Midbrain (tissue), 1 donor: ENCODE results near the gene KLHL24.
"Not testable (repeated sequence)": the region's sequence is repeated elsewhere in the genome, so short reads cannot be mapped to it uniquely, and the experiment has no call there.

Experiments
- DNase-seq: peaks from one replicate; lab custom pipeline; 2025; lab: John Stamatoyannopoulos, UW

KLHL24 gene

DNA sequence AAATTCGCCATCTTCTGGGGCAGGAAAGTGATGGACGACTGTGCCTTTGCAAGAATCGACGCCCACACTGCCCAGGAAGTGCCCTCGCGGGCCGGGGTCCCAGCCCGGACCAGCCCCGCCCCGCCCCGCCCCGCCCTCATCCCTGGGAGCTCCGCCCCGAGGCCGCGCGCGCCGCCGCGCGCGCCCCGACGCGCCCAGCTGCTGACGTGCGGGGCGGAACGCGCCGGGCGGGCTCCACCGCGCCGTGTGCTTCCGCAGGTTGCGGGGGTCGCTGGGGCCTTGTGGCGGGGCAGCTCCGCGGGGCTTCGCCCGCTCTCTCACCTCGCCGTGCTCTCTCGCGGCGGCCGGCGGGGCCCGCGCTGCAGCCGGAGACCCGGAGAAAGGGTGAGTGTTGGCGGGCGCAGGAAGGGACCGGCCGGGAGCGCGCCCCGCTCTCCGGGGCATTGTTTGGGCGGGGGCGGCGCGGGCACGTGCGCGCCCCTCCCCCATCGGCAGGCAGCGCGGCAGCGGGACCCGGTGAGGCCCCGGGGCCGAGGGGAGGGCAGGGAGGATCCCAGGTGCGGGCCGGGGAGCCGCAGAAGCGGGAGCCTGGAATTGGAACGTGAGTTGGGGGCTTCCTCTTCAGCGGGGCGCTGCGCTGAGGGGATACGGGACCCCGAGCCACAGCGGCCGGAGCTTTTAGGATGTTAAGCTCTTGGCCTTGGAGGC is 62.3 kb downstream of the KLHL24 start, which contains the start of gene YEATS2:
Gene YEATS2, plus strand, starts transcription at position 188 of the 708 bp plus-strand sequence. CDS start 17,366 bp downstream, outside the sequence.
- DNase-seq = peak; percentile 76

DNA sequence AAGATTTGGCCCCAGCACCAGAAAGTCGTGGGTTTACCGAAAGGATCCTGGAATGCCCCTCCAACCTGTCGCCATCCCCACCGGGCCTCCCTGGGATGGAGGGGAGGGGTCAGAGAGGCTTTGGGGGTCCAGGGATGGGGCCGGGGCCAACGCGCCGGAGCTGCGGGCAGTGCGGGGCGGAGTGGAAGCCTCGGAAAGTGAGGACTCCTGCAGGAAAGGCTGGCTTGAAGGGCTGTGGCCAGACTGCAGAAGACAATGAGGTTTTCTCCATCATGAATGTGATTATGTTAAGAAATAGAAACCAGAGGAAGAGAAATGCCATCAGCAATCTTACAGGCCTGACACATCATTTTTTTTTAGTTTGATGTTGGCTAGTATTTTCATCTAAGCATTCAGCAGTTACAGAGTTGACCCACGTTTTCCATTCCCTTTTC is 62.9 kb downstream of the KLHL24 start:
- DNase-seq = peak; percentile 31

DNA sequence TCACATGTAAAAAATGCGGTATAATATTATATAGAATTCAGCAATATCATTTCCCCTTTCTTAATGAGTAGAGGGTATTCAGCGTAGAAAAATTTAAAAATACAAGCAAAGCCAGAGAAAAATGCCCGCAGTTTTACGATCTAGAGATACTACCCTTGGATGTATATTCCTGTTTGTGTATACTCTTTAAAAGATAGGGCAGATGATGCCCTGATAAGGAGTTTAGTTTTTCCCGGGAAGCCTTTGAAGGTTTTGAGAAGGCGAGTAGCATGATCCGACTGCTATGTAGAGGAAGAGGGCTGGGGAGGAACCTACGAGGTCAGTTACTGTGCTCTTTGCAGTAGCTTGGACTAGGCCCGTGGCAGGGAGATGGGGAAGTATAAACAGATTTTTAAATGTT is 63.3 kb downstream of the KLHL24 start:
- DNase-seq = peak; percentile 21

DNA sequence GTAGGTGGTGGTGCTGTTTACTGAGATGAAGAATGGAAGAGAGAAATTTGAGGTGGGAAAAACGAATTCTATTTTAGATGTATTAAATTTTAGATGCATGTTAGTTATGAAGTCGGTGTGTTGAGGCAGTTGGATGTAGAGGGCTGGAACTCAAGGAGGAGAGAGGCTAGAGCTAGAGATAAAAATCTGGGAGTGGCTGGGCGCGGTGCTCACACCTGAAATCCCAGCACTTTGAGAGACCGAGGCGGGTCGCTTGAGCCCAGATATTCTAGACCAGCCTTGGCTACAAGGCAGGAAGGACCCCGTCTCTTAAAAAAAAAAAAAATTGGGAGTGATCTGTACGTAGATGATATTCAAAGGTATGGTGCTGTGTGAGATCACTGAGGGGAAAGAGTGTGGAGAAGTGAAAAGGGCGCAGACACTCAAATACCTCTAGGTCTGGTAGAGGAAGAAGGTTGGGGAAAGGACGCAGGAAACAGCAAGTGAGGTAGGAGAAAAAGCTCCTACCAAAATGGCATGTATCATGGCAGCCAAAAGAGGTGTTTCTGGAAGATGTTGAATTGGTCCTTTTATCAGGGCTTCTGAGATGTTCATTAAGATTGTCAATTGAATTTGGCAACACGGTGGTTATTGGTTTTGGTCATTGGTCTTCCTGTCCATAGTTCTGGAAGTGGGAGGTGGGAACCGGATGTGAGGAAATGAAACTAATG is 64.0 kb downstream of the KLHL24 start:
- DNase-seq = no peak

DNA sequence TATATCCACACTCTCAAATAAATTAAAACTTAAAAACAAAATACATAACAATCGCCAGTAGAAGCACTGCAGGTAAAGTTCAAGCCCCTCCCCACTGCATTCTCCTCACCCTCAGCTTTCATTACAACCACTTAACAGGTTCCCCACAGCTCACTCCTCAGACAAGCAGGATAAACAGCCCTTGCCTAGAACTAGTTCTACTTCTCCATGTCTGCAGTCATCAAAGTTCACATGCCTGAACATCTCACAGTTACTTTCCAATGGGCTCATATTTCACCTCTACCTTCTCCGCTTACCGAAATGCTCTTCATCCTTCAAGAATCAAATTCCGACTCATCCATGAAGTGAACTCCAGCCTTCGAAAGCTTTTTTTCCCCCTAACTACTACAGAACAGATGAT is 66.3 kb downstream of the KLHL24 start:
- DNase-seq = no peak

DNA sequence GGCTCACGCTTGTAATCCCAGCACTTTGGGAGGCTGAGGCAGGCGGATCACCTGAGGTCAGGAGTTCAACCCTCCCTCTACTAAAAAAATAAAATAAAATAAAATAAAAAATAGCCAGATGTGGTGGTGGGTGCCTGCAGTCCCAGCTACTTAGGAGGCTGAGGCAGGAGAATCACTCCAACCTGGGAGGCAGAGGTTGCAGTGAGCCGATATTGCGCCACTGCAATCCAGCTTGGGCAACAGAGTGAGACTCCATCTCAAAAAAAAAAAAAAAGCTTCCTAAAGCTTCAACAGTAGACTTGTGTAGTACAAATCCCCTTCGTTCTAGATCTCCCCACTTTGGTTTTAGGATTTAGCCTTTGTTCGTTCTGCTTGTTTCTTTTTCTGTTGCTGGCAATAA is 68.5 kb downstream of the KLHL24 start:
- DNase-seq = not testable (repeated sequence)

DNA sequence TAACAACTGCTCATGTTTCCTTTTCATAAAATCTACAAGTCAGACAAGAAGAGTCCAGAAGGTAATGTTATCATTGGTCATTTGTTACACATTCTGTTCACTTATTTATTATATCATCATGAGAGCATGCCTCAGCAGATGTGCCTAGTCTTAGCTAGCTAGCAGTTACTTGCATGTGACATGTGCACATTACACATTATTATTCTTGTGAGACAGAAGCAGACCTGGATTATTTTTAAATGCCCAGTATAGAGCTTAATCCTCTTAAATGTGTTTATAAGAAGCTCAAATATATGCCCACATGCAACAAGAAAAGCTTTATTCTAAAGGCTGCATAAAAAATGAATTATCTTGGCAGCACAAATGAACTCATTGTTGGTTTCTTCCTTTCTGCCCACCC is 74.8 kb downstream of the KLHL24 start:
- DNase-seq = no peak

DNA sequence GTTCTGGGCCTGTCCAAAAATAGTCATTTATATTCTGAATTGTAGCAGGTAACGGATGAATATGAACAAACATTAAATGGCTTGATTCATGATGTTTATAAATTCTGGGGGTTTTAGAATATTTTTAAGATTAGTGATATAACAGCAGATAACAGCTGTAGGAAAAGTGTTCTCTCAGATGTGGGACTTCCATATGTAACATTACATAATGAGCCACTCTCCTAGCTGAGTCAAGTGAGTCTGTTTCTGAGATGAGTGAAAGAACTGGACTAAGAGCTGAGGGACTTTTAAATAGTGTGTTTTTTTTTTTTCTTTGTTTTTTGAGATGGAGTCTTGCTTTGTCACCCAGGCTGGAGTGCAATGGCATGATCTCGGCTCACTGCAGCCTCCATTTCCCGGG is 76.1 kb downstream of the KLHL24 start:
- no peak for DNase-seq

DNA sequence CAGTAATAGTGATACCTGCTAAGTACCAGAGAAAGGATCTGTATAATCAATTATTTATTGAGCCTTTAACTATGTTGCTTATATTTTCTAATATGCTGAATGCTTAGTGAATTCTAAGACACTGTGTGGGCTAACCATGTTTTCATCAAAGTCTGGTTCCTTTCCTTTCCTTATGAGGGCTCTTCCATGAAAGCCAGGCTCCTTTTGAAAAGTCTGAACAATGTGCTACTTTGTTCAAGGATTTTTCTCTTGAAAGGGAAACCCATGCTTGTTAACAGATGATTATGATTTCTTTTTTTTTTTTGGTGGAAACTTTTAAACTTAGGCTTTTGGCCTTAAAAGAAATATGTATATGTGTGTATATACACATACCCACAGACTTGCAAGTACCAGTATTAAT is 79.2 kb downstream of the KLHL24 start:
- DNase-seq = no peak

DNA sequence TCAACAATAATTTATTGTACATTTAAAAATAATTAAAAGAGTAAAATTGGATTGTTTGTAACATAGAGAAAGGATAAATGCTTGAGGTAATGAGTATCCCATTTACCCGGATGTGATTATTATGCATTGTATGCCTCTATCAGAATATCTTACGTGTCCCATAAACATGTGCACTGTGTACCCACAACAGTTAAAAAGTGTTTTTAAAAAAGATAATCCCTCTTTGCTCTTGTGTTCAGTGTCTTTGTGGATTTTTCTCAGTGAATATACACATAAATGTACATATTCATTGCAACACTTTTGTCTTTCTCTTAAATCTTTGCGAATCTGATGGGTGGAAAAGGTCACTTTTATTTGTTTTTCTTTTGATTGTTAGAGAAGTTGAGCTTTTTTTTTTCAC is 82.6 kb downstream of the KLHL24 start:
- no peak for DNase-seq

DNA sequence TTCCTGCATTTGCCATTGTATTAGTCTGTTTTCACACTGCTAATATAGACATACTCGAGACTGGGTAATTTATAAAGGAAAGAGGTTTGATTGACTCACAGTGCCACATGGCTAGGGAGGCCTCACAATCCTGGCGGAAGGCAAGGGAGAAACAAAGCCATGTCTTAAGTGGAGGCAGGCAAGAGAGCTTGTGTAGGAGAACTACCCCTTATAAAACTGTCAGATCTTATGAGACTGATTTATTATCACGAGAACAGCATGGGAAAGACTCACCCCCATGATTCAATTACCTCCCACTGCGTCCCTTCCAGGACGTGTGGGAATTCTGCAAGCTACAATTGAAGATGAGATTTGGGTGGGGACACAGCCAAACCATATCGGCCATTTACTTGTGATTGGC is 90.0 kb downstream of the KLHL24 start:
- no peak for DNase-seq

DNA sequence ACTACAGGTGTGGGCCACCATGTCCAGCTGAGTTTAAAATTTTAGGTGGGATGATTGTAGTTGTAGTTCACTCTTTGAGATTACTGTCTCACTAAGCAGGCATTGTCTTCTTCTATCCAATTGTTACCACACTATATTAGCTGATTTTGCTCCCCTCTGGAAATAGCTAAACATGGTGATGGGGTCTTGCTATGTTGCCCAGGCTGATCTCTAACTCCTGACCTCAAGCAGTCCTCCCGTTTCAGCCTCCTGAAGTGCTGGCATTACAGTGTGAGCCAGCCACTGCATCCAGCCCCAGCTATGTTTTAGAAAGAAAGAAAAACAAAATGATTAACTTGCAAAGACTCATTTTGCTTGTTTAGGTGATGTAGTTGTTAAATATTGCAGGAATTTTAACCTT is 92.8 kb downstream of the KLHL24 start:
- no peak for DNase-seq

DNA sequence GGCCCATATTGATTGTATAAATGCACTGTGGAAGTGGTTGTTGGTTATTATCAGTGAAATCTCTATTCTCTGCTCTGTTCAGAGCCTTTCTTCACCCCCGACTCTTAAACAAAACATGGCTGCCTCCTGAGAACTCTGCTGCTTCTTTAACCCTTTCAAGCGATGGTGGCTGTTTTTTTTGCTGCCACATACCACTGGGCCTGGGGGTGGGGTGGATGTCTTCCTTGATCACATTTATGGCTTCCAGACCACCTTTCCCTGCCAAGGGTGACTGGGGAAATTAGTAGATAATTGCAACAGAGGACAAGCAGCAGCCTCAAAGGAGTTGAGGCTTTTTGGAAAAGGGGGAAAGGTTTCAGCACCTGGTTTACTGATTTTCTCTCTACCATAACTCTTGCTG is 94.9 kb downstream of the KLHL24 start:
- DNase-seq = no peak

DNA sequence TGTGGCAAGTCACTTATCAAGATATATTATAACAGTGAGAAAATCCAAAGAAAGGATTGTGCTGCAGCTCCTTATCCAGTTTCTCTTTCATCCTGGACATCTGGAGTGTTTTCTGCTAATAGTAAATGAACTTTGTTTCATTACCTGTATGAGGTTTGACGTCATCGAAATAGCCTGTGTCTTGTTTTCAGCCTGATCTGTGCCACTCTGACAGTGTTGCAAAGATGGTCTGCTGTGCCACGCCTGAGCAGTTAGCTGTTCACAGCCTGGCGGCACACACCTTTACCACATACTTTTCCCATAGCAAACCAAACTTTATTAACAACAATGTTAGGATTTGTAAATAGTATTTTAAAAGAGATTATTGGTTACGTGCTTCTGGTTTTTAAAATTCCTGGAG is 96.2 kb downstream of the KLHL24 start:
- no peak for DNase-seq

DNA sequence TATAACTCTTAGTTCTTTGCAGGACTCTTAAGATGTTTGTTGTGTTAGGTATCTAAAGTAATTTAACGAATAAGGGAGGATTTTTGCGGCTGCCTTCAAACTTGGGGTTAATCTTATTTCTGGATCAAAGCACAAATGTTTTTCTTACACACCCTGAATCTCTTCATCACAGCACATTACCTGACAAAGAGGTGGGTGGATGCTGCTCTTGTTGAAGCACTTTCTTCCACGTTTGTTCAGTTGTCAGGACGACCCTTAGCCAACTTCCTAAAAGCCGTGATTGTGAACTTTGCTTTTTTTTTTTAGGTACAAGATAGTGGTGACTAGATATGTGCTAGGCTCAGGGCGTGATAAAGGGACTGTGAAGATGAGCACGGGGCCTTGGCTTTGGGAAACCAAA is 98.1 kb downstream of the KLHL24 start:
- no peak for DNase-seq
